BE2C (cell line): Measurements from ENCODE around the gene CLCN4.

Experiments
- DNase-seq: peaks from one replicate; pipeline ENCODE4 v3.0.0-alpha.2; 2020
- H3K27me3 ChIP-seq: fragments of 250-450 bp; sonication (Bioruptor Pico); 2 replicates; pipeline ENCODE4 v1.5.1; 2020; ENCODE audit warnings: mild to moderate bottlenecking
- H3K36me3 ChIP-seq: fragments of 250-450 bp; sonication (Bioruptor Pico); 2 replicates; pipeline ENCODE4 v1.5.1; 2020; ENCODE audit warnings: mild to moderate bottlenecking
- H3K4me1 ChIP-seq: fragments of 250-450 bp; sonication (Bioruptor Pico); 2 replicates; pipeline ENCODE4 v1.5.1; 2020
- H3K4me3 ChIP-seq: 2 replicates; pipeline ENCODE4 v1.5.1; 2011; ENCODE audit warnings: low read depth, low read length
- H3K9me3 ChIP-seq: fragments of 250-450 bp; sonication (Bioruptor Pico); 2 replicates; pipeline ENCODE4 v1.5.1; 2020
- CTCF ChIP-seq: IDR thresholded peaks from 2 replicates; pipeline ENCODE4 v1.5.1; 2012; ENCODE audit warnings: mild to moderate bottlenecking, low read depth, low read length

Gene CLCN4

GRCh38 chrX:10235851-10236250 is 79.1 kb downstream of the CLCN4 start:
- H3K4me1 ChIP-seq, result 0 out of 2 replicates have a peak, but pooled peaks cover 4% of the 10 kb centered on the region
- no peaks in the 10 kb centered on the region for H3K36me3 ChIP-seq
- no peak for TF ChIP-seq CTCF
- no peaks in the 10 kb centered on the region for H3K9me3 ChIP-seq
- no peaks in the 10 kb centered on the region for H3K27me3 ChIP-seq
- DNase-seq, result no peak
- H3K4me3 ChIP-seq, result no peak overlapping the region

DNA sequence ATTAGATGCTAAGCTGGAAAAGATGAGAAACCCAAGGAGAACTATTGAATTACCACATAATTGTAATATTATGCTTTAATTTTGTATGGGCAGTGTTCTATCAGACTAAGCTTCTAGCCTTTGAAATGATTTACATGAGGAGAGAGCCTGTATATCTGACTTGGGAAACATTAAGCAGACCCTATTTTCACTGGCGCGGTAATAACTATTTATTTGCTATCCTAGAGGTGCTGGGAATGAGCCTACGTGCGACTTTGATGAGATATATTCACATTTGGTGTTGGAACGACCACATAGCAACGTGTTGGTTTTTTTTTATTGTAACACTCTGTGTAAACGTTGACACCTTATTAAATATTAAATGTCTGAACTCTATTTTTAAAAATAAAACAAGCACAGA is 80.5 kb downstream of the CLCN4 start:
- no peak for TF ChIP-seq CTCF
- Histone ChIP-seq H3K27me3 (no peaks in the 10 kb centered on the region), H3K36me3 (no peaks in the 10 kb centered on the region), H3K9me3 (no peaks in the 10 kb centered on the region), H3K4me1 (0 out of 2 replicates have a peak, but pooled peaks cover 4% of the 10 kb centered on the region), H3K4me3 (no peak overlapping the region)
- DNase-seq, result no peak

DNA sequence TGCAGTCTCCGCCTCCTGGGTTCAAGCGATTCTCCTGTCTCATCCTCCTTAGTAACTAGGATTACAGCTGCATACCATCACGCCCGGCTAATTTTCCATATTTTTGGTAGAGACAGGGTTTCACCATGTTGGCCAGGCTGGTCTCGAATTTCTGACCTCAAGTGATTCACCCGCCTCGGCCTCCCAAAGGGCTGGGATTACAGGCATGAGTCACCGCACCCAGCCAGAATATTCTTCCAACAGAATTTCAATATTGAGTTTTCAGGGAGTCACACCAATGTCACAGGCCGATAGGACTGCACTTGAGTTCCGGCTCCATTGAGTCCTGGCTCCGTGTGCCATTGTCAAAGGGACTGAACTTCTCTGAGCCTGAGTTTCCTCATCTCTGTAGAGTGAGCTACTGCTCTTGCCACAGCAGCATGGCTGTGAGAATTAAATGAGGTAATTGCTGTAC is 82.9 kb downstream of the CLCN4 start:
- Histone ChIP-seq H3K4me1 (no peaks in the 10 kb centered on the region), H3K4me3 (no peak overlapping the region), H3K36me3 (no peaks in the 10 kb centered on the region), H3K9me3 (no peaks in the 10 kb centered on the region), H3K27me3 (no peaks in the 10 kb centered on the region)
- DNase-seq, result no peak
- no peak for TF ChIP-seq CTCF

GRCh38 chrX:10240918-10241317 is 84.1 kb downstream of the CLCN4 start:
- DNase-seq, result no peak
- Histone ChIP-seq H3K36me3 (no peaks in the 10 kb centered on the region), H3K4me1 (no peaks in the 10 kb centered on the region), H3K4me3 (no peak overlapping the region), H3K27me3 (no peaks in the 10 kb centered on the region), H3K9me3 (no peaks in the 10 kb centered on the region)
- no peak for TF ChIP-seq CTCF

GRCh38 chrX:10242026-10242425 is 85.3 kb downstream of the CLCN4 start:
- H3K9me3 ChIP-seq, result no peaks in the 10 kb centered on the region
- no peaks in the 10 kb centered on the region for H3K4me1 ChIP-seq
- no peak for DNase-seq
- no peak for TF ChIP-seq CTCF
- no peak overlapping the region for H3K4me3 ChIP-seq
- no peaks in the 10 kb centered on the region for H3K27me3 ChIP-seq
- no peaks in the 10 kb centered on the region for H3K36me3 ChIP-seq

DNA sequence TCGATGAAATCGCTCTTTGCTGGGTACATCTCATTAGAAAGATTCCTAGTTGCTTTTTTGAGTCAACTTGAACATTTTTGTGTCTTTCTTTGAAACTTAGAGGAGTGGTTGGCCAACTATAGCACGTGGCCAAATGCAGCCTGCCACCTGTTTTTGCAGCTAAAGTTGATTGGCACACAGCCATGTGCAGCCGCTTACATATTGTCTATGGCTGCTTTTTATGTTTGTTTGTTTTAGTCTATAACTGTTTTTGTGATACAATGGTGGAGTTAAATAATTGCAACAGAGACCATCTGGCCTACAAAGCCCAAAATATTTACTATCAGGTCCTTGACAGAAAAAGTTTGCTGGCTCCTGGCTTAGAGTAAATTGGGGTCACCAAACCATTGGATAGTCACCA is 86.3 kb downstream of the CLCN4 start:
- Histone ChIP-seq H3K4me1 (no peaks in the 10 kb centered on the region), H3K4me3 (no peak overlapping the region), H3K36me3 (no peaks in the 10 kb centered on the region), H3K27me3 (no peaks in the 10 kb centered on the region), H3K9me3 (no peaks in the 10 kb centered on the region)
- TF ChIP-seq CTCF, result no peak
- DNase-seq, result no peak
